Iris pigment epithelial cell (primary cell): ENCODE measurements around the gene RPS6KB2.
A peak's percentile ranks its signal among the peaks of the same experiment; 100 is the strongest.

Experiments used
- DNase-seq: peaks from one replicate; pipeline ENCODE4 v3.0.0-alpha.2; 2011; ENCODE audit warnings: low read depth

Gene RPS6KB2

GRCh38 chr11:67428052-67429001 lies at the start of gene RPS6KB2:
RPS6KB2 (plus strand) TSS chr11:67428494; CDS start chr11:67428546, 52 bp downstream.
- DNase-seq = peak; percentile 96

GRCh38 chr11:67378544-67378943 lies 49.8 kb upstream of the RPS6KB2 start:
- no peak for DNase-seq

- DNase-seq = peak; percentile 62
Measured at GRCh38 chr11:67379061-67380058, 48.9 kb upstream of the RPS6KB2 start.

GRCh38 chr11:67381244-67381972 lies 46.9 kb upstream of the RPS6KB2 start:
- DNase-seq = no peak

- peak; percentile 65 for DNase-seq
Measured at GRCh38 chr11:67382276-67383136, 45.8 kb upstream of the RPS6KB2 start.

- peak; percentile 53 for DNase-seq
Measured at GRCh38 chr11:67384851-67385366, 43.4 kb upstream of the RPS6KB2 start.

- no peak for DNase-seq
Measured at GRCh38 chr11:67387069-67387468, 41.2 kb upstream of the RPS6KB2 start.

- DNase-seq = no peak
Measured at GRCh38 chr11:67387518-67387917, 40.8 kb upstream of the RPS6KB2 start.

- no peak for DNase-seq
Measured at GRCh38 chr11:67389477-67389876, 38.8 kb upstream of the RPS6KB2 start.

- DNase-seq = no peak
Measured at GRCh38 chr11:67390947-67391303, 37.4 kb upstream of the RPS6KB2 start.

- DNase-seq = peak; percentile 89
Measured at GRCh38 chr11:67391304-67392182, 36.8 kb upstream of the RPS6KB2 start, which contains the start of gene RAD9A. RAD9A (plus strand) TSS chr11:67391986; CDS start chr11:67392045, 59 bp downstream.

- DNase-seq = no peak
Measured at GRCh38 chr11:67392183-67392715, 36.0 kb upstream of the RPS6KB2 start.

- no peak for DNase-seq
Measured at GRCh38 chr11:67393437-67393836, 34.9 kb upstream of the RPS6KB2 start.

GRCh38 chr11:67393990-67394389 lies 34.3 kb upstream of the RPS6KB2 start:
- no peak for DNase-seq

GRCh38 chr11:67395555-67396258 lies 32.6 kb upstream of the RPS6KB2 start:
- no peak for DNase-seq

- no peak for DNase-seq
Measured at GRCh38 chr11:67396259-67396581, 32.1 kb upstream of the RPS6KB2 start.

GRCh38 chr11:67396587-67397389 lies 31.5 kb upstream of the RPS6KB2 start:
- no peak for DNase-seq

GRCh38 chr11:67397536-67397935 lies 30.8 kb upstream of the RPS6KB2 start:
- no peak for DNase-seq
